Measurements from ENCODE around the gene DPP8.

Gene DPP8

GRCh38 chr15:65423150-65423975 lies 94.1 kb downstream of the DPP8 start:
- no peak for DNase-seq

GRCh38 chr15:65421360-65422215 lies 95.9 kb downstream of the DPP8 start:
- DNase-seq: no peak

- DNase-seq: no peak
These were observed 96.5 kb downstream of the DPP8 start for GRCh38 chr15:65420975-65421359.

- DNase-seq: no peak
These were observed 98.9 kb downstream of the DPP8 start for GRCh38 chr15:65418596-65418995.

- DNase-seq: no peak
These were observed 100.6 kb downstream of the DPP8 start for GRCh38 chr15:65416845-65417416.

GRCh38 chr15:65414841-65415621 lies 102.5 kb downstream of the DPP8 start:
- DNase-seq: no peak

GRCh38 chr15:65413760-65414144 lies 103.7 kb downstream of the DPP8 start:
- DNase-seq: no peak

GRCh38 chr15:65413051-65413759 lies 104.3 kb downstream of the DPP8 start:
- no peak for DNase-seq

GRCh38 chr15:65412556-65412955 lies 104.9 kb downstream of the DPP8 start:
- DNase-seq: no peak

- DNase-seq: no peak
These were observed 105.9 kb downstream of the DPP8 start for GRCh38 chr15:65411465-65412071.

- DNase-seq: no peak
These were observed 106.5 kb downstream of the DPP8 start for GRCh38 chr15:65410972-65411371.

GRCh38 chr15:65410036-65410435 lies 107.5 kb downstream of the DPP8 start:
- DNase-seq: no peak

GRCh38 chr15:65409036-65409631 lies 108.4 kb downstream of the DPP8 start:
- no peak for DNase-seq

- no peak for DNase-seq
These were observed 109.0 kb downstream of the DPP8 start for GRCh38 chr15:65408324-65409035.

- DNase-seq: no peak
These were observed 111.0 kb downstream of the DPP8 start for GRCh38 chr15:65406424-65407000.

GRCh38 chr15:65405791-65406423 lies 111.6 kb downstream of the DPP8 start:
- DNase-seq: no peak

GRCh38 chr15:65404186-65404872 lies 113.2 kb downstream of the DPP8 start:
- no peak for DNase-seq

GRCh38 chr15:65402961-65403360 lies 114.5 kb downstream of the DPP8 start:
- DNase-seq: no peak

- DNase-seq: no peak
These were observed 115.8 kb downstream of the DPP8 start for GRCh38 chr15:65401611-65402240.

Measured in CD4-positive, alpha-beta T cell treated with Interleukin-17A for 1 hour (primary cell).